Psoas muscle (tissue), 8 donors: Measurements from ENCODE around the gene BICD1. TPM values are rescaled to one million over a fixed set of nuclear protein-coding genes. Genes with fewer than 3 reads are reported as not detected.

Experiments used
- ATAC-seq, 4 donors: fragments of 200-7000 bp; cut with Tn5 transposase; one replicate each; pipeline ENCODE4 v1.9.1; 2020; ENCODE audit warnings: moderate library complexity in 3 of 4, mild to moderate bottlenecking in 2 of 4
- DNase-seq, 2 donors: peaks; one replicate each; pipeline ENCODE4 v3.0.0-alpha.2; 2020
- H3K27ac ChIP-seq: fragments of 200-600 bp; one replicate; pipeline ENCODE4 v1.8.0; 2022
- H3K27me3 ChIP-seq, 3 donors: fragments of 200-600 bp in 1 of 3; one replicate each; pipeline versions ENCODE4 v1.6.1 to v1.8.0; 2013 to 2022; ENCODE audit warnings: low read length in 2 of 3, mild to moderate bottlenecking in 2 of 3, moderate library complexity in 1 of 3; ENCODE audit not compliant: insufficient read depth in 3 of 3
- H3K36me3 ChIP-seq, 2 donors: fragments of 200-600 bp in 1 of 2; one replicate each; pipeline versions ENCODE4 v1.6.1 to v1.8.0; 2013 to 2022; ENCODE audit warnings: low read depth in 1 of 2, mild to moderate bottlenecking in 1 of 2, moderate library complexity in 1 of 2; ENCODE audit not compliant: insufficient read depth in 1 of 2
- H3K4me1 ChIP-seq: fragments of 200-600 bp; one replicate; pipeline ENCODE4 v1.8.0; 2022
- H3K4me3 ChIP-seq: fragments of 200-600 bp; one replicate; pipeline ENCODE4 v1.8.0; 2022; ENCODE audit warnings: mild to moderate bottlenecking
- H3K9me3 ChIP-seq: fragments of 200-600 bp; one replicate; pipeline ENCODE4 v1.8.0; 2022
- CTCF ChIP-seq: fragments of 200-600 bp; IDR thresholded peaks from one replicate; pipeline ENCODE4 v1.8.0; 2022; ENCODE audit warnings: antibody characterized with exemption
- WGBS, 3 donors: extraction: QIAGEN DNeasy Blood & Tissue Kit; methylation state at CpG; one replicate each; pipeline versions ENCODE4 v1.1.6 to v1.1.7; 2013; 5-methylcytosine and 5-hydroxymethylcytosine counted together
- intact Hi-C, 2 donors: fragments of 100-400 bp; cut with DNase I; formaldehyde crosslinking; loops; one replicate each; pipeline versions ENCODE4 v1.11.0 to v1.14.2; 2022
- long read RNA-seq, 2 donors: library from polyadenylated mRNA; unstranded; transcript quantifications; one replicate each; pipeline ENCODE4 v2.0.0, GENCODE V29; 2021
- polyA plus RNA-seq, 3 donors: library from polyadenylated mRNA; stranded (reverse); fragments of 200-250 nt; gene quantifications; one replicate each; pipeline ENCODE4 v1.2.3, GENCODE V29; 2013
- total RNA-seq, 4 donors: library from RNA; stranded (reverse); fragmentation: NEBNext Ultra II Directional in 2 of 4; extraction: Animal tissue kit (Norgen Biotek cat#: 25700) in 2 of 4; gene quantifications; one replicate each; pipeline versions ENCODE4 v1.2.1 to v1.2.4, GENCODE V29; 2021 to 2023
- donor health status: healthy with polysubstance abuse.
- donor health status: DM: no; HTN: no; CAD: no; lungs with moderate emphysema.
- donor health status: Bipolar disorder and iron deficiency.
- donor health status: healthy.
- donor health status: DM: yes; HTN: yes; CAD: no.
- donor health status: DM: no; HTN: no; CAD: no.
- donor health status: DM: no; HTN: no; CAD: no.
- donor health status: DM: yes; HTN: yes; CAD: no.

The BICD1 gene
- total RNA-seq (1 to 10 TPM; 2.8 to 9.8 (median 4.5) TPM), polyA plus RNA-seq (1 to 10 TPM in 1 of 3 donors, under 1 TPM in 2; 0.55 to 2.1 (median 0.99) TPM)
- long read RNA-seq, donor 1, partial matches to known transcripts = 1 of 4 reads
- long read RNA-seq, donor 1, other reads (novel, unspliced or antisense) = 2 of 4 reads
- long read RNA-seq, donor 2, partial matches to known transcripts = 0 of 1 reads
- long read RNA-seq, donor 2, other reads (novel, unspliced or antisense) = 1 of 1 reads

DNA sequence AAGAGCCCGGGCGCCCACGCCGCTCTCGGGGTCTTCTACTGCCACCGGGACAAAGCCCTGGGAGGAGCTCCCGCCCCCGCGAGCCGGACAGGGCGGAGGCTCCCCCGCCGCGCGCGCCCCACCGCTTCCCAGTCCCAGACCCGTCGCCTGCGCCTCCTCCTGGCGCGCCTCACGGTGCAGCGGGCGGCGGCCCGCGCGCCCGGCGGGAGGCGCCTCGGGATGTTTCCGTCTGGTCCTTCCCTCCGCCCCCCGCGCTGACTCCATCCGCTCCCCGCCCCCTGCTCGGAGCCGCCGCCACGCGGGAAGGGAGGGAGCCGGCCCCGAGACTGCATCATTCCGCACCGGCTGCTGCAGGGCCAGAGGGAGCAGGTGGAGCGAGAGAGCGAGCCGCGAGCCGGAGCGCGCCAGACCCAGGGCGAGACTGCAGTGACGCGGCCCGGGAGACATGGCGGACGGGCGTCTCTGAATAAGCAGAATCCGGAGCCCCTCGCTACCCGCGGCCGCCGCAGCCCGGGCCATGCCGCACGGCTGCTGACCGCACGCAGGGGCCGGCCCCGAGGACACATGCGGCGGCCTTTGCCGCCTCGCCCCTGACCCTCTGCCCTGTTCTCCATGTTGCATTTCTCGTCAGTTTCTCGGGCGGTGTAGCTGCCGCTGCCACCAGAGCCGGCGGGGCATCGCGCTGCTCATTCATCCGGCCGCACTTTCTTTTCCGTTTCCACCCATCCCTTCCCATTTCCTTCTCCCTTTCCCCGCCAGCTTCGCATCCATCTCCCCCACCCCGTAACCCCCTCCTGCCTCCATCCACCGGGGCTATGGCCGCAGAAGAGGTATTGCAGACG is at the start of gene BICD1:
BICD1 (plus strand) TSS at position 331 of the 842 bp plus-strand sequence; CDS start at position 816, 485 bp downstream.
- intact Hi-C loops = no loop called here
- Histone ChIP-seq H3K4me3 (peak within 1 kb of the TSS; percentile 85), H3K27ac (peak within 1 kb of the TSS; percentile 70), H3K36me3 (no peaks in the 10 kb centered on the region), H3K9me3 (no peaks in the 10 kb centered on the region), H3K4me1 (peaks cover 5% of the 10 kb centered on the region), H3K27me3 (peaks cover 0 to 17% (median 2%) of the 10 kb centered on the region in 3 donors)
- peak; percentile 22 for TF ChIP-seq CTCF
- DNase-seq = peak; percentile 90 to 91
- WGBS, 3 donors = 0 to 1% (median 0%) methylated on average over 72 to 96 of the region's 96 CpGs
- ATAC-seq = peak; percentile 81 to 95 (median 92)

DNA sequence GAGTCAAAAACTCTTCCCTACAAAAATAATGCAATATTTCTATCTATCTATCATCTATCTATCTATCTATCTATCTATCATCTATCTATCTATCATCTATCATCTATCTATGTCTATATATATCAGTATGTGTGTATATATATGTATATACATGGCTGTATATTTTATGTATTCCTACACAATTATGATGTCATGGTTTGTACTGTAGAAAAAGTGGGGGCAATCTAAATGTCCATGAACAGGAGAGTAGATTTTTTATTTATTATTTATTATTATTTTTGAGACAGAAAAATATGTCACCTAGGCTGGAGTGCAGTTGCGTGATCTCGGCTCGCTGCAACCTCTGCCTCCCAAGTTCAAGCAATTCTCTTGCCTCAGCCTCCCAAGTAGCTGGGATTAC is 45.6 kb upstream of the BICD1 start:
- ATAC-seq (no peak), DNase-seq (no peak)
- TF ChIP-seq CTCF = no peak
- WGBS, 3 donors = 97 to 100% (median 99%) methylated on average over 3 of the region's 3 CpGs
- Histone ChIP-seq H3K4me1 (no peaks in the 10 kb centered on the region), H3K36me3 (no peaks in the 10 kb centered on the region), H3K27me3 (no peaks in the 10 kb centered on the region), H3K27ac (no peak overlapping the region), H3K4me3 (no peak overlapping the region), H3K9me3 (no peaks in the 10 kb centered on the region)
- intact Hi-C loops = loop anchor here in 1 of 2 donors (5.0 kb wide), 1 partner anchor 251 kb away; no protein-coding TSS in a partner anchor

GRCh38 chr12:32062881-32063280 is 43.8 kb upstream of the BICD1 start:
- Histone ChIP-seq H3K36me3 (no peaks in the 10 kb centered on the region), H3K9me3 (no peaks in the 10 kb centered on the region), H3K4me1 (no peaks in the 10 kb centered on the region), H3K27ac (no peak overlapping the region), H3K4me3 (no peak overlapping the region), H3K27me3 (no peaks in the 10 kb centered on the region)
- 36 to 52% (median 42%) methylated on average over 2 of the region's 2 CpGs for WGBS, 3 donors
- no peak for ATAC-seq
- intact Hi-C loops = loop anchor here in 1 of 2 donors (5.0 kb wide), 1 partner anchor 249 kb away; no protein-coding TSS in a partner anchor
- TF ChIP-seq CTCF = no peak
- no peak for DNase-seq

- Histone ChIP-seq H3K4me1 (no peaks in the 10 kb centered on the region), H3K4me3 (no peak overlapping the region), H3K9me3 (no peaks in the 10 kb centered on the region), H3K36me3 (no peaks in the 10 kb centered on the region), H3K27me3 (no peaks in the 10 kb centered on the region), H3K27ac (no peak overlapping the region)
- TF ChIP-seq CTCF = no peak
- WGBS, 3 donors = 82 to 87% (median 82%) methylated on average over 4 of the region's 4 CpGs
- intact Hi-C loops = loop anchor here in 1 of 2 donors (5.0 kb wide), 1 partner anchor 249 kb away; no protein-coding TSS in a partner anchor
- DNase-seq = no peak
- ATAC-seq = no peak
These were observed 42.9 kb upstream of the BICD1 start for GRCh38 chr12:32063796-32064195.
